ENCODE measurements around the gene MPG.
"Not testable (repeated sequence)": the region's sequence is repeated elsewhere in the genome, so short reads cannot be mapped to it uniquely, and the experiment has no call there.

DNA sequence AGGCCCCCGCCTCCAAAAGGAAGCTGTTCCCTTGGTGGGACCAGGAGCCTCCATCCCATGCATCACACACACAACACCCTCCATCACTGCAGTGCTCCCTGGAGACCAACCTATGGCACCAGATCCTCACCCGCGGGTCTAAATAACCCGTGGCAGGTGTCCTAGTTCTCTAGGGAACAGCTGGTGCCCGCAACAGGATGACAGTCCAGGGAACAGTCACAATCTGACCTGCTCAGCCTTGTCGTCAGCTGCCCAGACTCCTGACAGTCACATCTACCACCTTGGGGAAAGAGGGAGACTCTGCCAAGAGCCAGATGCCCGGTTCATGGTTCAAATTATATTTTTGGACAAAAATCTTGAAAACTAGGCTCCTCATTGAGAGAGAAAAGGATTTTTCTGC lies 47.4 kb upstream of the MPG start:
- TF ChIP-seq, protein P1, sequence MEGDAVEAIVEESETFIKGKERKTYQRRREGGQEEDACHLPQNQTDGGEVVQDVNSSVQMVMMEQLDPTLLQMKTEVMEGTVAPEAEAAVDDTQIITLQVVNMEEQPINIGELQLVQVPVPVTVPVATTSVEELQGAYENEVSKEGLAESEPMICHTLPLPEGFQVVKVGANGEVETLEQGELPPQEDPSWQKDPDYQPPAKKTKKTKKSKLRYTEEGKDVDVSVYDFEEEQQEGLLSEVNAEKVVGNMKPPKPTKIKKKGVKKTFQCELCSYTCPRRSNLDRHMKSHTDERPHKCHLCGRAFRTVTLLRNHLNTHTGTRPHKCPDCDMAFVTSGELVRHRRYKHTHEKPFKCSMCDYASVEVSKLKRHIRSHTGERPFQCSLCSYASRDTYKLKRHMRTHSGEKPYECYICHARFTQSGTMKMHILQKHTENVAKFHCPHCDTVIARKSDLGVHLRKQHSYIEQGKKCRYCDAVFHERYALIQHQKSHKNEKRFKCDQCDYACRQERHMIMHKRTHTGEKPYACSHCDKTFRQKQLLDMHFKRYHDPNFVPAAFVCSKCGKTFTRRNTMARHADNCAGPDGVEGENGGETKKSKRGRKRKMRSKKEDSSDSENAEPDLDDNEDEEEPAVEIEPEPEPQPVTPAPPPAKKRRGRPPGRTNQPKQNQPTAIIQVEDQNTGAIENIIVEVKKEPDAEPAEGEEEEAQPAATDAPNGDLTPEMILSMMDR (IDR thresholded peaks at IDR 0.05; ENCODE audit: insufficient read depth, low read depth, low read length), result not testable (repeated sequence)
- TF ChIP-seq EZH2 (IDR thresholded peaks at IDR 0.05; ENCODE audit: insufficient read depth, low read length), result not testable (repeated sequence)
